ENCODE data around the gene MAGED2.
"Not testable (repeated sequence)": the region's sequence is repeated elsewhere in the genome, so short reads cannot be mapped to it uniquely, and the experiment has no call there.

Gene MAGED2

GRCh38 chrX:54807524-54808108, at the start of gene MAGED2:
TSS of gene MAGED2 (plus strand) at chrX:54807745. CDS start at chrX:54809332, 1,587 bp downstream.
- no peak for DNase-seq

GRCh38 chrX:54758114-54759055, 49.2 kb upstream of the MAGED2 start:
- no peak for DNase-seq

GRCh38 chrX:54774391-54775094, 33.0 kb upstream of the MAGED2 start:
- not testable (repeated sequence) for DNase-seq

GRCh38 chrX:54776061-54776460, 31.5 kb upstream of the MAGED2 start:
- no peak for DNase-seq

- no peak for DNase-seq
These were observed 30.4 kb upstream of the MAGED2 start for GRCh38 chrX:54776987-54777672.

- DNase-seq: peak; percentile 11
These were observed 21.6 kb upstream of the MAGED2 start for GRCh38 chrX:54785901-54786300.

- DNase-seq: peak; percentile 16
These were observed 20.6 kb upstream of the MAGED2 start for GRCh38 chrX:54786967-54787366.

- DNase-seq: no peak
These were observed 19.1 kb upstream of the MAGED2 start for GRCh38 chrX:54788446-54788845.

GRCh38 chrX:54789405-54789804, 18.1 kb upstream of the MAGED2 start:
- DNase-seq: not testable (repeated sequence)

- no peak for DNase-seq
These were observed 13.5 kb upstream of the MAGED2 start for GRCh38 chrX:54794028-54794427.

- DNase-seq: no peak
These were observed 12.8 kb upstream of the MAGED2 start for GRCh38 chrX:54794795-54795194.

- no peak for DNase-seq
These were observed 9.4 kb upstream of the MAGED2 start, which contains the start of gene ITIH6 for GRCh38 chrX:54798137-54798536. TSS of gene ITIH6 (minus strand) at chrX:54798255. CDS start at chrX:54798210, 45 bp downstream.

GRCh38 chrX:54799046-54799445, 8.5 kb upstream of the MAGED2 start:
- DNase-seq: no peak

GRCh38 chrX:54808109-54808604, 612 bp downstream of the MAGED2 start:
- peak; percentile 20 for DNase-seq

GRCh38 chrX:54808605-54809483, 1.3 kb downstream of the MAGED2 start:
- peak; percentile 93 for DNase-seq

GRCh38 chrX:54810532-54810931, 3.0 kb downstream of the MAGED2 start:
- no peak for DNase-seq

GRCh38 chrX:54811301-54811885, 3.8 kb downstream of the MAGED2 start:
- no peak for DNase-seq

GRCh38 chrX:54812306-54812705, 4.8 kb downstream of the MAGED2 start:
- DNase-seq: no peak

GRCh38 chrX:54817220-54817820, 9.8 kb downstream of the MAGED2 start:
- DNase-seq: no peak

- DNase-seq: no peak
These were observed 10.7 kb downstream of the MAGED2 start for GRCh38 chrX:54818221-54818620.

- DNase-seq: no peak
These were observed 11.7 kb downstream of the MAGED2 start for GRCh38 chrX:54819201-54819600.
